HL-60 (cell line): ENCODE measurements around the gene MAB21L4.

Experiments
- CTCF ChIP-seq: IDR thresholded peaks from one replicate; pipeline ENCODE4 v1.5.1; 2011; ENCODE audit warnings: low read length, control low read depth, inconsistent platforms; ENCODE audit not compliant: insufficient read depth
- POLR2AphosphoS5 ChIP-seq: IDR thresholded peaks from 2 replicates; pipeline ENCODE4 v1.6.1; 2012; ENCODE audit warnings: low read depth
- REST ChIP-seq: IDR thresholded peaks from 2 replicates; pipeline ENCODE4 v1.6.1; 2012; ENCODE audit warnings: low read depth; ENCODE audit not compliant: insufficient replicate concordance
- SPI1 ChIP-seq: IDR thresholded peaks from 2 replicates; pipeline ENCODE4 v1.6.1; 2012; ENCODE audit warnings: low read depth, mild to moderate bottlenecking, borderline replicate concordance

GRCh38 chr2:240886678-240887609 lies 9.0 kb downstream of the MAB21L4 start:
- TF ChIP-seq CTCF (no peak), REST (no peak), SPI1 (no peak), POLR2AphosphoS5 (no peak)
